Measurements from ENCODE around the gene PACSIN2. TPM values are rescaled to one million over a fixed set of nuclear protein-coding genes. Genes with fewer than 3 reads are reported as not detected.

Gene PACSIN2
- total RNA-seq, 1 experiment from 2014 or later: 70.5 TPM

DNA sequence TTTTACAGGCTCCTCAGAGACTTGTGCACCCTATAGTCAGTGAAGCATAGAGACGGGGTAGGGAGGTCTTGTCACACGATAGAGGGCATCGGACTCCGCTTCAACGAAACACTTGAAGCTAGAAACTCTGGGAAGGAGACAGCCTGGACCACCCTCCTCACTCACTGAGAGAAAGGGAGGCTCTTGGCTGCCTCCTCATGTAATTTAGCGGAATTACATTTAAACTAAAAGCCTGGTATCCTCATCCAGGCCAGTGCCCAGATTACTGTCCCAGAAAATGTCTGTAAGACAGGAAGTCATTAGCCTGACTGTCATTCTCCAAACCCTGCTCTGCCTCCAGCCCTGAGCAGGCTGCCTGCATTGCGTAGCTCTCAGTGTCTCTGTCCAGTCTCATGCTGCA is 38.2 kb upstream of the PACSIN2 start:
- ChIA-PET POLR2A (interaction anchor here (0.6 to 0.9 kb wide), 2 partner anchors 39 to 55 kb away, joined by 3 read pairs; no protein-coding TSS in a partner anchor), CTCF (interaction anchor here (0.6 to 3.4 kb wide), 24 partner anchors 8 to 274 kb away, joined by 3 to 56 read pairs (median 3); partner anchors contain the start of gene PACSIN2)
- Mint-ChIP-seq H3K9me3 (no peaks in the 10 kb centered on the region), H3K27ac (no peak overlapping the region), H3K4me1 (no peaks in the 10 kb centered on the region), H3K27me3 (ENCODE audit: low read depth) (no peaks in the 10 kb centered on the region), H3K36me3 (no peaks in the 10 kb centered on the region), H3K4me3 (no peak overlapping the region)
- peak; percentile 74 for ATAC-seq
- DNase-seq (ENCODE audit: low spot score): peak; percentile 24
- TF ChIP-seq GABPB1 (CRISPR knock-in tag; IDR thresholded peaks at IDR 0.05): no peak
- TF ChIP-seq ZNF396 (CRISPR knock-in tag; IDR thresholded peaks at IDR 0.05; ENCODE audit: borderline replicate concordance): no peak
- TF ChIP-seq, protein P1, sequence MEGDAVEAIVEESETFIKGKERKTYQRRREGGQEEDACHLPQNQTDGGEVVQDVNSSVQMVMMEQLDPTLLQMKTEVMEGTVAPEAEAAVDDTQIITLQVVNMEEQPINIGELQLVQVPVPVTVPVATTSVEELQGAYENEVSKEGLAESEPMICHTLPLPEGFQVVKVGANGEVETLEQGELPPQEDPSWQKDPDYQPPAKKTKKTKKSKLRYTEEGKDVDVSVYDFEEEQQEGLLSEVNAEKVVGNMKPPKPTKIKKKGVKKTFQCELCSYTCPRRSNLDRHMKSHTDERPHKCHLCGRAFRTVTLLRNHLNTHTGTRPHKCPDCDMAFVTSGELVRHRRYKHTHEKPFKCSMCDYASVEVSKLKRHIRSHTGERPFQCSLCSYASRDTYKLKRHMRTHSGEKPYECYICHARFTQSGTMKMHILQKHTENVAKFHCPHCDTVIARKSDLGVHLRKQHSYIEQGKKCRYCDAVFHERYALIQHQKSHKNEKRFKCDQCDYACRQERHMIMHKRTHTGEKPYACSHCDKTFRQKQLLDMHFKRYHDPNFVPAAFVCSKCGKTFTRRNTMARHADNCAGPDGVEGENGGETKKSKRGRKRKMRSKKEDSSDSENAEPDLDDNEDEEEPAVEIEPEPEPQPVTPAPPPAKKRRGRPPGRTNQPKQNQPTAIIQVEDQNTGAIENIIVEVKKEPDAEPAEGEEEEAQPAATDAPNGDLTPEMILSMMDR (IDR thresholded peaks at IDR 0.05): peak; percentile 60
- TF ChIP-seq ZNF512 (CRISPR knock-in tag; IDR thresholded peaks at IDR 0.05; ENCODE audit: borderline replicate concordance): no peak
- TF ChIP-seq ZBTB21 (CRISPR knock-in tag; IDR thresholded peaks at IDR 0.05; ENCODE audit: borderline replicate concordance): no peak

DNA sequence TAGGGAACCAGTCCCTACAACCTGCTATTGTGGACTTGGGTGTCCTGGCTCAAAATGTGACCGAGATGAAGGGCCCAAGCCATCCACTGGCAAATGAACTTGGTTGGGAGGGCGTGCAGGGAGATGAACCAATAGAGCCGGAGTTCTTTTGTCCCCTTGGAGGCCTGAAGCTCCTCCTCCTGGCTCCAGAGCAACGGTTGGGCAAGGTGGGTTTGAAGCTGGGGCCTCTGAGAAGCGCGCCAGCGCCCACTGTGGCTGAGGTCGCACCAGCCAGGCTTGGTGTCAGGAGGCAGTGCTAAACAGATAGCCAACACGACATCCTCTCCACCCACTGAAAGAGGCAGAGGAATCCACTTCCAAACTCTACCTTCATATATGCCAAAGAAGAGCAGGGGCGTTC is 36.0 kb upstream of the PACSIN2 start:
- DNase-seq (ENCODE audit: low spot score) (peak; percentile 72), ATAC-seq (peak; percentile 96)
- no peaks in the 10 kb centered on the region for H3K36me3 Mint-ChIP-seq
- no peaks in the 10 kb centered on the region for H3K9me3 Mint-ChIP-seq
- H3K4me3 Mint-ChIP-seq: no peak overlapping the region
- no peaks in the 10 kb centered on the region for H3K4me1 Mint-ChIP-seq
- ChIA-PET POLR2A (interaction anchor here (0.6 kb wide), 2 partner anchors 21 to 30 kb away, joined by 3 to 6 read pairs; no protein-coding TSS in a partner anchor), CTCF (interaction anchor here (0.5 to 3.6 kb wide), 29 partner anchors 9 to 429 kb away, joined by 3 to 56 read pairs (median 4); partner anchors contain the start of genes CYB5R3 and PACSIN2)
- peak overlapping the region; percentile 6; the same call in 1 of the 2 replicates for H3K27ac Mint-ChIP-seq
- TF ChIP-seq GABPB1 (CRISPR knock-in tag; IDR thresholded peaks at IDR 0.05) (0 out of 2 replicates have a peak, but pooled peaks have one; percentile 17), NR3C1 (CRISPR knock-in tag; conservative IDR thresholded peaks at IDR 0.05; ENCODE audit: low read depth) (no peak)
- no peaks in the 10 kb centered on the region for H3K27me3 Mint-ChIP-seq (ENCODE audit: low read depth)

- Mint-ChIP-seq H3K36me3 (no peaks in the 10 kb centered on the region), H3K4me1 (no peaks in the 10 kb centered on the region), H3K9me3 (no peaks in the 10 kb centered on the region), H3K27ac (no peak overlapping the region), H3K27me3 (ENCODE audit: low read depth) (no peaks in the 10 kb centered on the region; the same call in 1 of the 2 replicates), H3K4me3 (no peak overlapping the region)
- ATAC-seq (no peak), DNase-seq (ENCODE audit: low spot score) (no peak)
- ChIA-PET CTCF (interaction anchor here (0.6 kb wide), 2 partner anchors 299 to 554 kb away, joined by 3 read pairs; no protein-coding TSS in a partner anchor), POLR2A (no interaction called here)
- no peak for TF ChIP-seq ETV6 (CRISPR knock-in tag; IDR thresholded peaks at IDR 0.05)
- TF ChIP-seq KAT7 (CRISPR knock-in tag; IDR thresholded peaks at IDR 0.05; ENCODE audit: borderline replicate concordance): no peak
- no peak for TF ChIP-seq NR1H2 (CRISPR knock-in tag; IDR thresholded peaks at IDR 0.05)
- TF ChIP-seq, protein P2, sequence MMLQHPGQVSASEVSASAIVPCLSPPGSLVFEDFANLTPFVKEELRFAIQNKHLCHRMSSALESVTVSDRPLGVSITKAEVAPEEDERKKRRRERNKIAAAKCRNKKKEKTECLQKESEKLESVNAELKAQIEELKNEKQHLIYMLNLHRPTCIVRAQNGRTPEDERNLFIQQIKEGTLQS (CRISPR knock-in tag; conservative IDR thresholded peaks at IDR 0.05): no peak
- TF ChIP-seq TCF7 (CRISPR knock-in tag; IDR thresholded peaks at IDR 0.05; ENCODE audit: low read depth): no peak
- TF ChIP-seq, protein P3, sequence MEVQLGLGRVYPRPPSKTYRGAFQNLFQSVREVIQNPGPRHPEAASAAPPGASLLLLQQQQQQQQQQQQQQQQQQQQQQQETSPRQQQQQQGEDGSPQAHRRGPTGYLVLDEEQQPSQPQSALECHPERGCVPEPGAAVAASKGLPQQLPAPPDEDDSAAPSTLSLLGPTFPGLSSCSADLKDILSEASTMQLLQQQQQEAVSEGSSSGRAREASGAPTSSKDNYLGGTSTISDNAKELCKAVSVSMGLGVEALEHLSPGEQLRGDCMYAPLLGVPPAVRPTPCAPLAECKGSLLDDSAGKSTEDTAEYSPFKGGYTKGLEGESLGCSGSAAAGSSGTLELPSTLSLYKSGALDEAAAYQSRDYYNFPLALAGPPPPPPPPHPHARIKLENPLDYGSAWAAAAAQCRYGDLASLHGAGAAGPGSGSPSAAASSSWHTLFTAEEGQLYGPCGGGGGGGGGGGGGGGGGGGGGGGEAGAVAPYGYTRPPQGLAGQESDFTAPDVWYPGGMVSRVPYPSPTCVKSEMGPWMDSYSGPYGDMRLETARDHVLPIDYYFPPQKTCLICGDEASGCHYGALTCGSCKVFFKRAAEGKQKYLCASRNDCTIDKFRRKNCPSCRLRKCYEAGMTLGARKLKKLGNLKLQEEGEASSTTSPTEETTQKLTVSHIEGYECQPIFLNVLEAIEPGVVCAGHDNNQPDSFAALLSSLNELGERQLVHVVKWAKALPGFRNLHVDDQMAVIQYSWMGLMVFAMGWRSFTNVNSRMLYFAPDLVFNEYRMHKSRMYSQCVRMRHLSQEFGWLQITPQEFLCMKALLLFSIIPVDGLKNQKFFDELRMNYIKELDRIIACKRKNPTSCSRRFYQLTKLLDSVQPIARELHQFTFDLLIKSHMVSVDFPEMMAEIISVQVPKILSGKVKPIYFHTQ (CRISPR knock-in tag; IDR thresholded peaks at IDR 0.05): no peak
- no peak for TF ChIP-seq SMAD4 (CRISPR knock-in tag; IDR thresholded peaks at IDR 0.05)
- no peak for TF ChIP-seq RELA (CRISPR knock-in tag; IDR thresholded peaks at IDR 0.05; ENCODE audit: borderline replicate concordance)
- TF ChIP-seq, protein P4, sequence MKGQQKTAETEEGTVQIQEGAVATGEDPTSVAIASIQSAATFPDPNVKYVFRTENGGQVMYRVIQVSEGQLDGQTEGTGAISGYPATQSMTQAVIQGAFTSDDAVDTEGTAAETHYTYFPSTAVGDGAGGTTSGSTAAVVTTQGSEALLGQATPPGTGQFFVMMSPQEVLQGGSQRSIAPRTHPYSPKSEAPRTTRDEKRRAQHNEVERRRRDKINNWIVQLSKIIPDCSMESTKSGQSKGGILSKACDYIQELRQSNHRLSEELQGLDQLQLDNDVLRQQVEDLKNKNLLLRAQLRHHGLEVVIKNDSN (CRISPR knock-in tag; IDR thresholded peaks at IDR 0.05): no peak
- no peak for TF ChIP-seq PRRX2 (CRISPR knock-in tag; IDR thresholded peaks at IDR 0.05)
- TF ChIP-seq, protein P5, sequence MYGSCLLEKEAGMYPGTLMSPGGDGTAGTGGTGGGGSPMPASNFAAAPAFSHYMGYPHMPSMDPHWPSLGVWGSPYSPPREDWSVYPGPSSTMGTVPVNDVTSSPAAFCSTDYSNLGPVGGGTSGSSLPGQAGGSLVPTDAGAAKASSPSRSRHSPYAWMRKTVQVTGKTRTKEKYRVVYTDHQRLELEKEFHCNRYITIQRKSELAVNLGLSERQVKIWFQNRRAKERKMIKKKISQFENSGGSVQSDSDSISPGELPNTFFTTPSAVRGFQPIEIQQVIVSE (CRISPR knock-in tag; IDR thresholded peaks at IDR 0.05; ENCODE audit: borderline replicate concordance): no peak
- TF ChIP-seq ZNF671 (CRISPR knock-in tag; IDR thresholded peaks at IDR 0.05): no peak
- TF ChIP-seq, protein P6, sequence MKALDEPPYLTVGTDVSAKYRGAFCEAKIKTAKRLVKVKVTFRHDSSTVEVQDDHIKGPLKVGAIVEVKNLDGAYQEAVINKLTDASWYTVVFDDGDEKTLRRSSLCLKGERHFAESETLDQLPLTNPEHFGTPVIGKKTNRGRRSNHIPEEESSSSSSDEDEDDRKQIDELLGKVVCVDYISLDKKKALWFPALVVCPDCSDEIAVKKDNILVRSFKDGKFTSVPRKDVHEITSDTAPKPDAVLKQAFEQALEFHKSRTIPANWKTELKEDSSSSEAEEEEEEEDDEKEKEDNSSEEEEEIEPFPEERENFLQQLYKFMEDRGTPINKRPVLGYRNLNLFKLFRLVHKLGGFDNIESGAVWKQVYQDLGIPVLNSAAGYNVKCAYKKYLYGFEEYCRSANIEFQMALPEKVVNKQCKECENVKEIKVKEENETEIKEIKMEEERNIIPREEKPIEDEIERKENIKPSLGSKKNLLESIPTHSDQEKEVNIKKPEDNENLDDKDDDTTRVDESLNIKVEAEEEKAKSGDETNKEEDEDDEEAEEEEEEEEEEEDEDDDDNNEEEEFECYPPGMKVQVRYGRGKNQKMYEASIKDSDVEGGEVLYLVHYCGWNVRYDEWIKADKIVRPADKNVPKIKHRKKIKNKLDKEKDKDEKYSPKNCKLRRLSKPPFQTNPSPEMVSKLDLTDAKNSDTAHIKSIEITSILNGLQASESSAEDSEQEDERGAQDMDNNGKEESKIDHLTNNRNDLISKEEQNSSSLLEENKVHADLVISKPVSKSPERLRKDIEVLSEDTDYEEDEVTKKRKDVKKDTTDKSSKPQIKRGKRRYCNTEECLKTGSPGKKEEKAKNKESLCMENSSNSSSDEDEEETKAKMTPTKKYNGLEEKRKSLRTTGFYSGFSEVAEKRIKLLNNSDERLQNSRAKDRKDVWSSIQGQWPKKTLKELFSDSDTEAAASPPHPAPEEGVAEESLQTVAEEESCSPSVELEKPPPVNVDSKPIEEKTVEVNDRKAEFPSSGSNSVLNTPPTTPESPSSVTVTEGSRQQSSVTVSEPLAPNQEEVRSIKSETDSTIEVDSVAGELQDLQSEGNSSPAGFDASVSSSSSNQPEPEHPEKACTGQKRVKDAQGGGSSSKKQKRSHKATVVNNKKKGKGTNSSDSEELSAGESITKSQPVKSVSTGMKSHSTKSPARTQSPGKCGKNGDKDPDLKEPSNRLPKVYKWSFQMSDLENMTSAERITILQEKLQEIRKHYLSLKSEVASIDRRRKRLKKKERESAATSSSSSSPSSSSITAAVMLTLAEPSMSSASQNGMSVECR (CRISPR knock-in tag; IDR thresholded peaks at IDR 0.05; ENCODE audit: borderline replicate concordance): no peak
These were observed 32.7 kb upstream of the PACSIN2 start for GRCh38 chr22:43047605-43048004.
